SU-DHL-6 (cell line): ENCODE data around the gene ARIH1.
A peak's percentile ranks its signal among the peaks of the same experiment; 100 is the strongest.

Source experiments
- H2AFZ ChIP-seq: fragments of 200-600 bp; sonication (generic); 2 replicates; pipeline ENCODE4 v1.6.1; 2014; ENCODE audit warnings: low read depth, mild to moderate bottlenecking, moderate library complexity, mixed read lengths, antibody characterized with exemption, low read length; ENCODE audit not compliant: severe bottlenecking
- H3F3A ChIP-seq: fragments of 200-600 bp; shearing (Covaris generic); 2 replicates; pipeline ENCODE4 v1.6.0; 2016; ENCODE audit warnings: antibody characterized with exemption, mild to moderate bottlenecking; ENCODE audit not compliant: insufficient read depth
- H3K27ac ChIP-seq: fragments of 200-600 bp; sonication (generic); 2 replicates; pipeline ENCODE4 v1.5.1; 2016; ENCODE audit warnings: low read depth, mild to moderate bottlenecking, low read length, moderate library complexity, mixed read lengths
- H3K27me3 ChIP-seq: fragments of 200-600 bp; sonication (generic), shearing (Covaris generic); 2 replicates; pipeline ENCODE4 v1.6.0; 2014; ENCODE audit warnings: mild to moderate bottlenecking, low read length
- H3K36me3 ChIP-seq: fragments of 200-600 bp; sonication (generic); 2 replicates; pipeline ENCODE4 v1.6.1; 2014; ENCODE audit warnings: mild to moderate bottlenecking, low read length, mixed read lengths
- H3K4me2 ChIP-seq: fragments of 300-600, 200-600 bp; shearing (Covaris generic), sonication (generic); 2 replicates; pipeline ENCODE4 v1.6.0; 2014; ENCODE audit warnings: low read length, low read depth, mild to moderate bottlenecking; ENCODE audit not compliant: poor library complexity, severe bottlenecking
- H3K4me3 ChIP-seq: fragments of 200-600 bp; sonication (generic); 2 replicates; pipeline ENCODE4 v1.5.1; 2014; ENCODE audit warnings: antibody characterized with exemption, low read length, mild to moderate bottlenecking, mixed read lengths; ENCODE audit not compliant: insufficient read depth, poor library complexity, severe bottlenecking
- H3K79me2 ChIP-seq: fragments of 200-600 bp; sonication (generic); 2 replicates; pipeline ENCODE4 v1.6.1; 2014; ENCODE audit warnings: mild to moderate bottlenecking, low read length, moderate library complexity; ENCODE audit not compliant: insufficient read depth
- H3K9ac ChIP-seq: fragments of 200-600 bp; sonication (generic); 2 replicates; pipeline ENCODE4 v1.7.0; 2014; ENCODE audit warnings: mild to moderate bottlenecking, low read length
- H3K9me2 ChIP-seq: fragments of 200-600 bp; sonication (generic); replicated peaks from 2 replicates; pipeline ENCODE4 v1.6.1; 2014; ENCODE audit warnings: low read length; ENCODE audit not compliant: insufficient read depth
- H3K9me3 ChIP-seq: fragments of 200-600 bp; sonication (generic); 2 replicates; pipeline ENCODE4 v1.6.1; 2014; ENCODE audit warnings: low read length, mixed read lengths; ENCODE audit not compliant: insufficient read depth
- H4K20me1 ChIP-seq: fragments of 200-600 bp; sonication (generic); 2 replicates; pipeline ENCODE4 v1.6.1; 2014; ENCODE audit warnings: low read depth, mild to moderate bottlenecking, antibody characterized with exemption, low read length, moderate library complexity, mixed read lengths
- CTCF ChIP-seq: fragments of 200-600 bp; sonication (generic); IDR thresholded peaks from one replicate; pipeline ENCODE4 v1.5.1; 2017; ENCODE audit warnings: antibody characterized with exemption, mild to moderate bottlenecking, low read length, moderate library complexity; ENCODE audit not compliant: insufficient read depth, poor library complexity, severe bottlenecking
- EZH2phosphoT487 ChIP-seq: fragments of 200-600 bp; sonication (generic), shearing (Covaris generic); conservative IDR thresholded peaks from 2 replicates; pipeline ENCODE4 v1.6.1; 2018; ENCODE audit warnings: mild to moderate bottlenecking, antibody characterized with exemption, low read length, moderate library complexity, mixed read lengths

The ARIH1 gene

DNA sequence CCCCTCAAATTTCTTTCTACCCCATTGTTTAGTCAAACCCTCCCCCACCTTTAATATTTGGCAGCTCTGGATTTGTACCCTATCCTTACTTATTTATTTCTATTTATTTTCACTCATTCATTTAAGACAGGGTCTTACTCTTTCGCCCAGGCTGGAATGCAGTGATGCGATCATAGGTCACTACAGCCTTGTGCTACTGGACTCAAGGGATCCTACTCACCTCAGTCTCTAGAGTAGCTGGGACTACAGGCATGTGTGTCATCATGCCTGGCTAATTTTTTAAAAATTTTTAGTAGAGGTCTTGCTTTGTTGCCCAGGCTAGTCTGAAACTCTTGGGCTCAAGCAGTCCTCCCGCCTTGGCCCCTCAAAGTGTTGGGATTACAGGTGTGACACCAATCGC lies 35.4 kb downstream of the ARIH1 start:
- Histone ChIP-seq H2AFZ (no peak overlapping the region), H3K9me2 (no peaks in the 10 kb centered on the region), H3F3A (0 out of 2 replicates have a peak, but pooled peaks cover 4% of the 10 kb centered on the region), H3K27me3 (no peaks in the 10 kb centered on the region), H3K27ac (no peak overlapping the region), H3K36me3 (peaks cover 3% of the 10 kb centered on the region; the same call in 1 of the 2 replicates), H3K4me3 (no peak overlapping the region), H3K79me2 (peaks cover 91% of the 10 kb centered on the region), H3K9ac (no peak overlapping the region), H3K9me3 (no peaks in the 10 kb centered on the region), H3K4me2 (no peak overlapping the region), H4K20me1 (peaks cover 3% of the 10 kb centered on the region; the same call in 1 of the 2 replicates)
- TF ChIP-seq EZH2phosphoT487 (no peak), CTCF (no peak)

DNA sequence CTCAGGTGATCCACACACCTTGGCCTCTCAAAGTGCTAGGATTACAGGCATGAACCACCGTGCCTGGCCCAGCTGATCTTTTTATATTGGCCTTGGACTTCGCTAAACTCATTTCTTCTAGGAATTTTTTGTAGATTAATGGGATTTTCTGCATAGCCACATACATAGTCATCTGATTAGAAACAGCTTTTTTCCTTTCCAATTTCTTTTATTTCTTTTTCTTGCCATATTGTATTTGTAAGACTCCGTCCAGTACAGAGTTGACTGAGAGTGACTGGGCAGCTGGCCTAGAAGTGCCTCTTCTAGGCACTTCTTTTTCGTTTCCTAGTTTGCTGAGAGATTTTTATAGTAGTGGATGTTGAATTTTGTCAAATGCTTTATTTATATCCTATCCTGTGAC lies 37.4 kb downstream of the ARIH1 start:
- H3K4me2 ChIP-seq: no peak overlapping the region
- peaks cover 3% of the 10 kb centered on the region; the same call in 1 of the 2 replicates for H4K20me1 ChIP-seq
- peaks cover 92% of the 10 kb centered on the region for H3K79me2 ChIP-seq
- H3K27ac ChIP-seq: no peak overlapping the region
- TF ChIP-seq EZH2phosphoT487: no peak
- TF ChIP-seq CTCF: no peak
- no peak overlapping the region for H3K9ac ChIP-seq
- H3K9me2 ChIP-seq: no peaks in the 10 kb centered on the region
- no peak overlapping the region for H2AFZ ChIP-seq
- H3K4me3 ChIP-seq: no peak overlapping the region
- no peaks in the 10 kb centered on the region for H3K27me3 ChIP-seq
- H3K9me3 ChIP-seq: no peaks in the 10 kb centered on the region
- peaks cover 9% of the 10 kb centered on the region; the same call in 1 of the 2 replicates for H3F3A ChIP-seq
- peaks cover 6% of the 10 kb centered on the region for H3K36me3 ChIP-seq

GRCh38 chr15:72515591-72516389 lies 41.7 kb downstream of the ARIH1 start:
- H3K27ac ChIP-seq: 0 out of 2 replicates have a peak overlapping the region, but pooled peaks have one; percentile 16
- H3K79me2 ChIP-seq: peaks cover 86% of the 10 kb centered on the region
- H3K36me3 ChIP-seq: peaks cover 13% of the 10 kb centered on the region
- peaks cover 1% of the 10 kb centered on the region; the same call in 1 of the 2 replicates for H4K20me1 ChIP-seq
- no peak overlapping the region for H2AFZ ChIP-seq
- peaks cover 15% of the 10 kb centered on the region; the same call in 1 of the 2 replicates for H3F3A ChIP-seq
- H3K27me3 ChIP-seq: no peaks in the 10 kb centered on the region
- no peak overlapping the region for H3K4me3 ChIP-seq
- H3K9ac ChIP-seq: no peak overlapping the region
- no peak overlapping the region for H3K4me2 ChIP-seq
- no peaks in the 10 kb centered on the region for H3K9me3 ChIP-seq
- TF ChIP-seq EZH2phosphoT487: no peak
- no peak for TF ChIP-seq CTCF
- H3K9me2 ChIP-seq: no peaks in the 10 kb centered on the region
